T1000 (cell line): ENCODE results near the gene TECTB.
"Not testable (repeated sequence)": the region's sequence is repeated elsewhere in the genome, so short reads cannot be mapped to it uniquely, and the experiment has no call there.

Experiments used
- DNase-seq: peaks from one replicate; lab custom pipeline; 2025; ENCODE audit warnings: mixed read lengths; lab: John Stamatoyannopoulos, UW

TECTB gene

DNA sequence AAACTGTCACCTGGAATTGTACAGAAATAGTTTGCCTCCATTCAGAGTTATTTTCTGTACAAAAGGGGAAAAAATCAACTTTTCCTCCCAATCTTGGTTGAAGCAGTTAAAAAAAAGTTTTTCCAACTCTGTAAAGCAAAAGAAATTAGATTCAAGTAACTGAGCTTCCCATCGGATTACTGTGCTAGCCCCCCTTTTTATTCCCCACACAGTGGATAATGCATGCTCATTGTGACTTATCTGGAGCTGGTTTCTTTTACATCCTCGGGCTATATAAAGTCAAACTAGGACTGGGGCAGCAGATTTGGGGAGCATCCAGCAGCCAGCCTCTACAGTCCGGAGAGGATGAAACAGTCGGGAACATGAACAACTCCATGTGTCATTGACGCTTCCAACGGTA is at the start of gene TECTB:
TSS of gene TECTB (plus strand) at position 301 of the 400 bp plus-strand sequence. CDS start 335 bp downstream, outside the sequence.
- no peak for DNase-seq

DNA sequence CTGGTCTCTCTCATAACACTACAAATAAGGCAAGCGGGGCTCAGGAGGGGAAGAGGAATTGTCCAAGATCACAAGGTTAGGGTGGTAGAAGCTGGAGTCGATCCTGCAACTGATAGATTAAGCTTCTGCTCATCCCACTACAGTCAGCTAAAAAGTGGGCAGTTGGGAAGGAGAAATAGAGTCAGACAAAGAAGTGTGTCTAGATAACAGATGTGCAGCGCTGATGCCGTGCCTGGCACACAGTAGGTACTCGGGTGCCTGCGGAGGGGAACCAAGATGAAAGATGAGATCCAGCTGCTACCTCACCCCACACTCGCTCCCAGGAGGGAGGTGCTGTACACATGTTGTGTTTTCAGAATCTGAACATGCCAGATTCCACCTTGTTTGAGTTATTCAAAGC is 48.1 kb upstream of the TECTB start:
- DNase-seq = no peak

- DNase-seq = no peak
These were observed 47.3 kb upstream of the TECTB start for GRCh38 chr10:112235920-112236319.

DNA sequence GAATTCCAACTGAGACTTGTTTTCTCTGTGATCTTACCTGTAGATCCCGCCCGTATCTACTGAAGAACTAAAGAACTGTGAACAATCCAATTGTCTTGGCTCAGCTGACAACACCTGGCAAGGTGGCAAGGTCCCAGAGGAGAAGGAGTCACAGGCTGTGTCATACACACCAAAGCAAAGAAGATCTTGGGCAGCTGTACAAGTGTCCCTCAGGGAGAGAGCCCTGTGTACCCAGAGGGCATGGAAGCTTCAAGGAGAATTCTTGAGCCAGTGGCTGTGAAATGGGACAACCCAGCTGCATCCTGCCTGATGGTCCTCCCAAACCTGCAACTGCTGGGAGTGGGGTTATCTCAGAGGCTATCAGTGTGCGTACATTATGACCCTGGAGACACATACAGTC is 46.7 kb upstream of the TECTB start:
- DNase-seq = no peak

DNA sequence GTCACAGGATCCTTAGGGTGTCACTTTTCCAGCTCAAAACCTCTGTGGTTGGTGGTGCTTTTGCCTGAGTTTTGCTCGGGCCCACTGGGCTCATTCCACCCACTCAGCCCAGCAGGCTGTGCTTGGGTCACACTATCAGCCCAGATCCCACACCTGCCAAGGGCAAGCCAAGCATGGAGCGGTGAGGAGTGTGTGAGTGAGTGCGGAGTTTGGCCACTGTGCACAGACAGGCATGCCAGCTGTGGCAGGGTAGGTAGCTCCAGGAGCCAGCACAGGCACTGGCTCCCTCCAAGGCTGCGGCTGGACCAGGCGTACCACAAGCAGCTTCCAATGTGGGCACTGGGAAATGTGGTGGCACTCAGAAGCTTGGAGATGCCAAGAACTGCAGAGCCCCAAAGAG is 43.9 kb upstream of the TECTB start:
- no peak for DNase-seq

DNA sequence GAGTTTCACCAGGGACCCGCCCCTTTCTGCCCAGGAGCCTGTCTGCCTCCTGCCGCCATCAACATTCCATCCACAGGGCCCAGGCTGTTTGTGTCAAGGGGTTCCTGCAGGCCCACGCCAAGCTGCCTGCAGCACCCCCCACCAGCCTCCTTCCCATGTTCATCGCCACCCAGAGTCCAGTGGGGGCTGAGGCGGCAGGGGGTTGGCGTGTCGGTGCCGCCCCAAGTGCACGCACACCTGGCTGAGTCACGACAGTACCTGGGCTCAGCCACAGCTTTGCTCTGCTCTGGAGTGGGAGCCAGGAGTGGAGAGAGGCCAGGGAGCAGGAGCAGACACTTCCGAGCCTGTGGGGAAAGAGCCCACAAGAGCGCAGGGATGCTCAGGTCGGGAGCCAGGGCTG is 42.8 kb upstream of the TECTB start:
- DNase-seq = no peak

DNA sequence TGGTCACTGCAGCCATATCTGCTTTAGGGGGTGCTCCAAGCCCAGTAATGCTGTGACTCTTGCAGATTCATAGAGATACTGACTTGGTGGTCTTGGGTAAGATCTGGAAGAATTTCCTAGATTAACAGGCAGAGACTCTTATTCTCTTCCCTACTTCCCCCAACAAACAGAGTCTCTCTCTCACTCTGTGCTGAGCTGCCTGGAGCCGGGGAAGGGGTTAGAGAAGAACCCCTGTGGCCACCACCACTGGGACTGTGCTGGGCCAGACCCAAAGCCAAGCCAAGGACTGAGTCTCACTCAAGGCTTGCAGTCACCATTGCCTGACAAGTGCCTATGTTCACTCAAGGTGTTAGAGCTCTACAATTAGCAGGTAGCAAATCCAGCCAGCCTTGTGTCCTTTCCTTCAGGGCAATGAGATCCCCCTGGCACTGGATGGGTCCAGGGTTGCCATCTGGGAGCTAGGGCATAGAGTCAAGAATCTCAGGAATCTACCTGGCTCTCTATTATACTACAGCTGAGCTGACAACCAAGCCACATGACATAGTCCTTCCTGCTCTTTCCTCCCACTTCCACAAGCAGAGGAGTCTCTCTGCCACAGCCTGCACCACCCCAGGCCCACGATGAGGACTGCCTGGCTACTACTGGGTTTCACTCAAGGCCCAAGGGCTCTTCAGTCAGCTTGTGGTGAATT is 41.4 kb upstream of the TECTB start:
- DNase-seq = no peak

DNA sequence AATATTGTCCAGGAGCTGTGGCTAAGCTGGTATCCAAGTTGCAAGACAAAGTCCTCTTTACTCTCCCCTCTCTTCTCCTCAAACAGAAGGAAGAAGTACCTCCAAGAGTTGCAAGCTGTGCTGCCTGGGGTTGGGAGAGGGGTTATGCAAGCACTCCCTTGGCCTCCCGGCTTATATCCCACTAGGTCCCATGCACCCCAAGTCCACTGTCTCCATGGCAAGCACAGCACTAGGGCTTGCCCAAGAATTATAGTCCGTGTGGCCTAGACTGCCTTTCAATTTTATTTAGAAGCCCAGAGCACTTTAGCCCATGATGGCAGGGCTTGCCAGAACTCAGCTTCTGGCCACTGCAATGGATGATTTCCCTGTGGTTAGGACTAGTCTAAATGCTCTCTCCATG is 40.4 kb upstream of the TECTB start:
- no peak for DNase-seq

DNA sequence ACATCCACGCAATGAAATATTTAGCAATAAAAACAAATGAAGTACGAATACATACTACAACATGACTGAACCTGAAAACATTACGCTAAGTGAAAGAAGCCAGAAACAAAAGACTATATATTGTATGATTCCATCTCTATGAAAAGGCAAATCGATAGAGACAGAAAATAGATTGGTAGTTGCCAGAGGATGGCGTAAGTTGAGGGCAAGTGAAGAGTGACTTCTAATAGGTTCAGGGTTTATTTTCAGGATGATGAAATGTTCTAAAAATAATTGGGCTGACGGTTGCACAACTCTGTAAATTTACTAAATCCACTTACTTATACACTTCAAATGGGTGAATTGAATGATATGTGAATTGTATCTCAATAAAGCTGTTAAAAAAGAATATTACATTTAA is 39.5 kb upstream of the TECTB start:
- no peak for DNase-seq

DNA sequence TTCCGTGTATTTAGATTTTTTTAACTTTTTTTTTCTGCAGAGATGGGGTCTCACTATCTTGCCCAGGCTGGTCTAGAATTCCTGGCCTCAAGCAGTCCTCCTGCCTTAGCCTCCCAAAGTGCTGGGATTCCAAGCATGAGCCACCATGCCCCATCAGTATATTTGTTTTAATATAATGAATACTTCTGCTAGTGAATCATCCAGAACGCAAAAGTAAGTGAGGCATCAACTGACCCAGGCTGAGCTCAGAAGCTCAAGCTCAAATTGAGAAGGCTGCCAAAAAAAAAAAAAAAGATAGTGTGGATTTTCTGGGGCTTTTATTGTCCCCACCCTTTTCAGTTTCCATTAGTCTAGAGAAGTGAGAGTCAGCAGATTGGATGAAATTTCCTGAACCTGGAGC is 39.0 kb upstream of the TECTB start:
- DNase-seq = no peak

- DNase-seq = no peak
These were observed 35.4 kb upstream of the TECTB start for GRCh38 chr10:112247791-112248190.

- no peak for DNase-seq
These were observed 34.5 kb upstream of the TECTB start for GRCh38 chr10:112248584-112249295.

DNA sequence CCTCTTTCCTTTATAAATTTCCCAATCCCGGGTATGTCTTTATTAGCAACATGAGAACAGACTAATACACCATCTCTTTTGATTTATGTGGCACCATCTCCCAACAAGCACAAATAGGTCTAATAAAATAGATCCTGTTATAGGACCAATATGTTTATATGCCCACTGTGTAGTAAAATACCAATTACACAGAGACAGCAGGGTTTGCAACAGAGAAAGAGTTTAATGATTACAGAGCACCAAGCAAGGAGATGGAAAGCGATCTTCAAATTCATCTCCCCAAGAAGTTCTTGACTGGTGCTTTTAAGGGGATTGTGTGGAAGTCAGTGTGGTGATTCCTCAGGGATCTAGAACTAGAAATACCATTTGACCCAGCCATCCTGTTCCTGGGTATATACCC is 33.5 kb upstream of the TECTB start:
- DNase-seq = no peak

GRCh38 chr10:112250555-112250954 is 32.6 kb upstream of the TECTB start:
- DNase-seq = no peak

DNA sequence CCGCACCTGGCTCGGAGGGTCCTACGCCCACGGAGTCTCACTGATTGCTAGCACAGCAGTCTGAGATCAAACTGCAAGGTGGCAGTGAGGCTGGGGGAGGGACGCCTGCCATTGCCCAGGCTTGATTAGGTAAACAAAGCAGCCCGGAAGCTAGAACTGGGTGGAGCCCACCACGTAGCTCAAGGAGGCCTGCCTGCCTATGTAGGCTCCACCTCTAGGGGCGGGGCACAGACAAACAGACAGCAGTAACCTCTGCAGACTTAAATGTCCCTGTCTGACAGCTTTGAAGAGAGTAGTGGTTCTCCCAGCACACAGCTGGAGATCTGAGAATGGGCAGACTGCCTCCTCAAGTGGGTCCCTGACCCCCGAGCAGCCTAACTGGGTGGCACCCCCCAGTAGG is 32.0 kb upstream of the TECTB start:
- DNase-seq = not testable (repeated sequence)

DNA sequence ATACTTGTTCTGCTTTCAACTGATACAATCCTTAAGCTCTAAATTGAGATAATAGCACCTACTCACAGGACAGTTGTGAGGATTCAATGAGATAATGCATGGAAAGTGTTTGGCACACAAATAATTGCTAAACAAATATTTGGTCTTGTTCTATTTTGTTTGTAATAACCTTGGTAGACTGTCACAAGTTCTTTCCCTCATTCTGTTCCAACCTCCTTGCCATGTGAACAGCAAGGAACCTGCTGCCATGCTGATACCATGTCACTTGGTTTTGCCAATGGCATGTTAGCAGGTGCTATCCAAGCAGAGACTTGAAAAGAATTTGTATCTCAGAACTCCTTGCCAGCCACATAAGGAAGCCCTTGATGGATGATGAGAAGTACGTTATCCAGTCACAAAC is 24.8 kb upstream of the TECTB start:
- no peak for DNase-seq

- no peak for DNase-seq
These were observed 23.5 kb upstream of the TECTB start for GRCh38 chr10:112259688-112260087.

DNA sequence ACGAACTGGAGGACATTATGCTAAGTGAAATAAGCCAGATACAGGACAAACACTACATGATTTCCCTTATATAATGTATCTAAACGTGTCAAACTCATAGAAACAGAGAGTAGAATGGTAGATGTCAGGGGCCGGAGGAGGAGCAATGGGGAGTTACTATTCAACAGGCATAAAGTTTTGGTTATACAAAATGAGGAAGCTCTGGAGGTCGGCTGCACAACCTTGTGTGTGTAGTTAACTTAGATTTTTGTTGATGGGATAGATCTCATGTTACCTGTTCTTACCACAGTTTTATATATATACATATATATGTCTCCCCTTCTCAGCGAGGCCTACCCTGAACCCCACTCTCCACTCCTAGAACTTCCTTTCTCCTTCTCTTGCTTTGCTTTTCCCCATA is 22.4 kb upstream of the TECTB start:
- no peak for DNase-seq

DNA sequence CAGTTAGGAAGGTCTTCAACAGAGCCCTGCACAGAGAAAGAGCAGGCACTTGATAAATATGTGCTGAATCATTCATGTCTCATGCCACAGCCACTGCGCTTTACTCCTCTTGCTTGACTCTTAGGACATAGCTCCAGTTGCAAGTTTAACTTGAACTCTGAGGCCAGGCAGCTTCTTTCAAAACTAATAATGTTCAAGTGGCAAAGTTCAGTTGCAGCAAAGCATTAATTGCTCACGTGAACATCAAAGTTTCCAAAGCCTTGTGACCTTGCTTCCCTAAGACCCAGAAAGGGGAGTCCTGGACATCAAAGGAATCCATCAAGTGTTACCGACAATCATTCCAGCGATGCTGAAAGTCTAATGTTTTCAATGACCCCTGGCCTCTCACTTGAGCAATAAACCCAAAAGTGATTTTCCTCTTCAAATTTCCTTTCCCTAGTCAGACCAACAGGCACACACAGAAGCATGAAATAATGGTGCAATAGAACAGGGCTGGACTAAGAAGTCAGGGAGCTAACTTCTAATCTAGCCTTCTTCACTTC is 21.8 kb upstream of the TECTB start:
- no peak for DNase-seq

DNA sequence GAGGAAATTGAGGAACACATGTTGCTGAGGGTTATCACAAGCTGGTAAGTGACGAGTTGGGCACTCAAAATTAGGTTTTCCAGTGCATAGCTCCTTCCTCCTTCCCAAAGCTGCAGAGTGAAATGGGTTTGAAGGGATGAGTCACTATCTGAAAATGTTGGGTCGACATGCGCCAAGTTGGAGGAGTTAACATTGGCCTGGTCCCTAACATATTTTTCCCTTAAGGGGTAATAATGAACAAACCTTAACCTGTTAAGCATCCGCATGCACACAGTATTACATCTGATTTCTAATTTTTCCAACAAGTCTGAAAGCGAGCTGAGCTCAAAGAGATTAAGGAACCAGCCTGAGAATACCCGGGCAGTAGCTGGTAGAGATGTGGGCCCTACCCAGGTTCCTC is 20.7 kb upstream of the TECTB start:
- no peak for DNase-seq

DNA sequence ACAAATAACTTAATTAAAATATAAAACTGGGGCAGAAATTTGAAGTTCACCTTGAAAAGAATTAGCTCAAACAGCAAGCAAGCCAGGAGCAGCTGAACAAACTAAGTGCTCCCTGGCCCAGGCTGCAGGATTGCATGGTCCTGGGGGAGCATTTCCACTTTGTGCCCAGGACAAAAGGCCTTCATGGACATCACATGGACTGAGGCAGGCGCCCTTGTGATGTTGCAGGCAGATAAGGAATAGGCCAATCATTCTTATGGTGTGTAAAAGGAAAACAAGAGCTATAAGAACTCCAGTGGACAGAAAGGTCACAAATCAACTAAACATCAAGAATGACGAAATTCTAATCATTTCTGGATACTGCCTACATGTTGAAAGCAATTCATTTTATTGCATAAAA is 17.5 kb upstream of the TECTB start:
- no peak for DNase-seq

DNA sequence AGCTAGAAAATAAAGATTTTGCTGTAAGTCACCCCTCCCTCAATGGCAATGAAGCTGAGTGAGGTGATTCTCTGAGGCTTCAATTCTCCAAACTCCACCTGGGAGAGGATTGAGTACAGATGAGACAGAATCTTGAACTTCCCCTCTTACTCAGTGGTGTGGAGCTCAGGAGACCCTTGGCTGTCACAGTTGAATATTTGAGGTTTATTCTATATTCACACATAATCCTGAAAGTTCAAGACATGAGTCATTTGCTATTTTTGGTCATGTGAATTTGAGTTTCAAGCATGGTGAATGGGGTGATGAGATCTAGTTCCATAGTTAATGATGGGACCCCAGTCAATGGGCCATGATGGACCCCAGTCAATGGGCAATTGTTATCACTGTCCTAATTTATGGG is 13.9 kb upstream of the TECTB start:
- no peak for DNase-seq

GRCh38 chr10:112271982-112272381 is 11.2 kb upstream of the TECTB start:
- DNase-seq = no peak

DNA sequence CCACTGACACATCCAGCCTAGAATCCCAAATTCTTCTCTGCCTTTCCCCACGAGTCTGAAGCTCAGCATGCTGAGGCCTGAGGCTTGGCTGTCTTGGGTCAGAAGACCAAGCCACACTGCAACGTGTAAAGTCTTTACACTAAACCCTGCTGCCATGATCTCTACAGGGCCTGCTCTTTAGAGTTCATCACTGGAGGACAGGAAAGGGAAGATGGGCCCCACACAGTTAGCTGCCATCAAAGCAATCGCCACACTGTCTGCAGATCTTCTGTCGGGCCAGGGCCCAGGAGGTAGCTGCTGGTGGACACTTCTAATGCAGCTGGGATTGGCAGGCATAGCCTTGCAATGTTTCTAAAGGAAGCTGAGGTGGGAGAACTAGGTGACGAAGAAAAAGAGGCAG is 8.4 kb upstream of the TECTB start:
- no peak for DNase-seq
